ENCODE measurements around the gene COL17A1.

- TF ChIP-seq CTCF (IDR thresholded peaks at IDR 0.05) (no peak), POLR2AphosphoS5 (IDR thresholded peaks at IDR 0.05) (no peak), POLR2A (IDR thresholded peaks at IDR 0.05) (no peak), EP300 (IDR thresholded peaks at IDR 0.05) (no peak)
Measured at GRCh38 chr10:104098358-104098925, 12.8 kb upstream of the COL17A1 start.
